GM06990 (cell line): ENCODE measurements around the gene TECTA.

Experiments
- DNase-seq: peaks from one replicate; pipeline ENCODE4 v3.0.0-alpha.2; 2011; ENCODE audit not compliant: insufficient read length; ENCODE audit errors: extremely low read depth
- H3K27me3 ChIP-seq: replicated peaks from 2 replicates; pipeline ENCODE4 v1.6.0; 2011; ENCODE audit warnings: low read length; ENCODE audit not compliant: control insufficient read depth, insufficient read depth
- H3K36me3 ChIP-seq: 2 replicates; pipeline ENCODE4 v1.5.1; 2011; ENCODE audit warnings: low read length; ENCODE audit not compliant: control insufficient read depth, insufficient read depth
- H3K4me3 ChIP-seq: replicated peaks from 2 replicates; pipeline ENCODE4 v1.5.1; 2011; ENCODE audit warnings: low read depth, mild to moderate bottlenecking, control low read depth, low read length
- CTCF ChIP-seq: IDR thresholded peaks from 2 replicates; pipeline ENCODE4 v1.5.1; 2011; ENCODE audit warnings: low read length, control low read depth, mild to moderate bottlenecking, inconsistent platforms; ENCODE audit not compliant: insufficient read depth, poor library complexity, severe bottlenecking

TECTA gene

GRCh38 chr11:121122328-121122727, 21.3 kb downstream of the TECTA start:
- Histone ChIP-seq H3K4me3 (no peak overlapping the region), H3K27me3 (peaks cover 1% of the 10 kb centered on the region), H3K36me3 (no peaks in the 10 kb centered on the region)
- TF ChIP-seq CTCF: no peak
- no peak for DNase-seq

- no peak for TF ChIP-seq CTCF
- no peak overlapping the region for H3K4me3 ChIP-seq
- H3K36me3 ChIP-seq: no peaks in the 10 kb centered on the region
- H3K27me3 ChIP-seq: peaks cover 1% of the 10 kb centered on the region; the same call in 1 of the 2 replicates
- DNase-seq: no peak
Observed at GRCh38 chr11:121123496-121124069, 22.5 kb downstream of the TECTA start.

GRCh38 chr11:121127809-121128208, 26.8 kb downstream of the TECTA start:
- no peaks in the 10 kb centered on the region for H3K36me3 ChIP-seq
- TF ChIP-seq CTCF: no peak
- H3K4me3 ChIP-seq: no peak overlapping the region
- no peak for DNase-seq
- peaks cover 1% of the 10 kb centered on the region; the same call in 1 of the 2 replicates for H3K27me3 ChIP-seq

- Histone ChIP-seq H3K4me3 (no peak overlapping the region), H3K36me3 (no peaks in the 10 kb centered on the region), H3K27me3 (peaks cover 1% of the 10 kb centered on the region; the same call in 1 of the 2 replicates)
- no peak for TF ChIP-seq CTCF
- DNase-seq: no peak
Observed at GRCh38 chr11:121129362-121130340, 28.6 kb downstream of the TECTA start.

- TF ChIP-seq CTCF: no peak
- no peak overlapping the region for H3K4me3 ChIP-seq
- no peaks in the 10 kb centered on the region for H3K27me3 ChIP-seq
- no peak for DNase-seq
- H3K36me3 ChIP-seq: no peaks in the 10 kb centered on the region
Observed at GRCh38 chr11:121131656-121132055, 30.6 kb downstream of the TECTA start.
